MCF 10A (cell line): Measurements from ENCODE around the gene PDZRN3. TPM values are rescaled to one million over a fixed set of nuclear protein-coding genes. Genes with fewer than 3 reads are reported as not detected.

ENCODE experiments used
- BruUV-seq: library from RNA; stranded (reverse); fragments of 400-500 nt; replicated peaks from 2 replicates; lab custom pipeline; 2021; lab: Mats Ljungman, UMichigan
- CTCF ChIA-PET: fragments of 300-600 bp; sonication (Branson Sonifier 250); formaldehyde crosslinking; extraction: SDS; loops from one replicate; lab custom pipeline; 2021; ENCODE audit warnings: antibody characterized with exemption, inconsistent platforms; lab: Yijun Ruan, JAX
- POLR2A ChIA-PET: fragments of 300-600, 350-650 bp; sonication (Branson Sonifier 250); formaldehyde crosslinking; extraction: SDS; loops from one replicate; lab custom pipeline; 2020; ENCODE audit warnings: antibody characterized with exemption, inconsistent platforms; lab: Yijun Ruan, JAX
- DNase-seq: peaks from one replicate; pipeline ENCODE4 v3.0.0-alpha.2; 2018; ENCODE audit not compliant: unreplicated experiment
- H3K27ac Mint-ChIP-seq: one replicate; pipeline ENCODE4 v1.8.0; 2022; ENCODE audit warnings: mild to moderate bottlenecking, low read depth, mixed read lengths; ENCODE audit not compliant: unreplicated experiment
- H3K27me3 Mint-ChIP-seq: one replicate; pipeline ENCODE4 v1.8.0; 2022; ENCODE audit warnings: mixed read lengths; ENCODE audit not compliant: insufficient read depth, unreplicated experiment
- H3K36me3 Mint-ChIP-seq: one replicate; pipeline ENCODE4 v1.8.0; 2022; ENCODE audit warnings: mild to moderate bottlenecking, moderate library complexity, mixed read lengths; ENCODE audit not compliant: insufficient read depth, unreplicated experiment
- H3K4me1 Mint-ChIP-seq: one replicate; pipeline ENCODE4 v1.8.0; 2022; ENCODE audit warnings: mixed read lengths; ENCODE audit not compliant: insufficient read depth, unreplicated experiment
- H3K4me3 Mint-ChIP-seq: one replicate; pipeline ENCODE4 v1.8.0; 2022; ENCODE audit warnings: mild to moderate bottlenecking, moderate library complexity, mixed read lengths; ENCODE audit not compliant: unreplicated experiment
- H3K9me3 Mint-ChIP-seq: one replicate; pipeline ENCODE4 v1.8.0; 2022; ENCODE audit warnings: mixed read lengths; ENCODE audit not compliant: unreplicated experiment
- CTCF ChIP-seq: fragments of 200-600 bp; IDR thresholded peaks from one replicate; pipeline ENCODE4 v1.8.0; 2022; ENCODE audit warnings: antibody characterized with exemption, mild to moderate bottlenecking; ENCODE audit not compliant: unreplicated experiment
- intact Hi-C: fragments of 100-400 bp; cut with micrococcal nuclease; formaldehyde crosslinking; loops from 2 replicates; pipeline ENCODE4 v1.14.1; 2022
- total RNA-seq: library from RNA; stranded (reverse); gene quantifications from 2 replicates; pipeline ENCODE4 v1.2.3, GENCODE V29; 2022

Gene PDZRN3
- total RNA-seq, 1 experiment from 2014 or later: not detected

GRCh38 chr3:73548436-73548835 is 76.3 kb downstream of the PDZRN3 start:
- no peak for TF ChIP-seq CTCF
- BruUV-seq: no TSS peak
- POLR2A ChIA-PET: interaction anchor here (0.7 to 1.0 kb wide), 2 partner anchors 8 to 257 kb away, joined by 3 to 5 read pairs; no protein-coding TSS in a partner anchor
- DNase-seq: no peak
- H3K27me3 Mint-ChIP-seq: no peaks in the 10 kb centered on the region
- H3K4me1 Mint-ChIP-seq: peaks cover 12% of the 10 kb centered on the region
- intact Hi-C loops: no loop called here
- H3K4me3 Mint-ChIP-seq: no peak overlapping the region
- H3K9me3 Mint-ChIP-seq: no peaks in the 10 kb centered on the region
- H3K36me3 Mint-ChIP-seq: peaks cover 5% of the 10 kb centered on the region
- CTCF ChIA-PET: interaction anchor here (0.7 to 1.6 kb wide), 3 partner anchors 23 to 46 kb away, joined by 3 to 15 read pairs (median 5); no protein-coding TSS in a partner anchor
- H3K27ac Mint-ChIP-seq: no peak overlapping the region

- POLR2A ChIA-PET: interaction anchor here (1.0 kb wide), 2 partner anchors 9 to 15 kb away, joined by 3 to 4 read pairs; no protein-coding TSS in a partner anchor
- intact Hi-C loops: no loop called here
- Mint-ChIP-seq H3K27me3 (no peaks in the 10 kb centered on the region), H3K27ac (no peak overlapping the region), H3K36me3 (peaks cover 5% of the 10 kb centered on the region), H3K9me3 (no peaks in the 10 kb centered on the region), H3K4me1 (peaks cover 12% of the 10 kb centered on the region), H3K4me3 (no peak overlapping the region)
- CTCF ChIA-PET: interaction anchor here (0.5 to 1.6 kb wide), 5 partner anchors 40 to 347 kb away, joined by 3 to 15 read pairs (median 5); no protein-coding TSS in a partner anchor
- BruUV-seq: no TSS peak
- DNase-seq: peak; percentile 9
- TF ChIP-seq CTCF: no peak
These were observed 77.1 kb downstream of the PDZRN3 start for GRCh38 chr3:73547427-73548248.

- no peaks in the 10 kb centered on the region for H3K27me3 Mint-ChIP-seq
These were observed 77.8 kb downstream of the PDZRN3 start for GRCh38 chr3:73546961-73547360.

More at GRCh38 chr3:73546961-73547360, 77.8 kb downstream of the PDZRN3 start:
- ChIA-PET CTCF (interaction anchor here (0.5 to 1.6 kb wide), 6 partner anchors 39 to 347 kb away, joined by 3 to 15 read pairs (median 3); no protein-coding TSS in a partner anchor), POLR2A (interaction anchor here (1.0 kb wide), 1 partner anchor 16 kb away, joined by 4 read pairs; no protein-coding TSS in a partner anchor)
- no peak overlapping the region for H3K27ac Mint-ChIP-seq
- DNase-seq: peak; percentile 9
- intact Hi-C loops: no loop called here
- BruUV-seq: no TSS peak
- H3K4me3 Mint-ChIP-seq: no peak overlapping the region
- no peaks in the 10 kb centered on the region for H3K9me3 Mint-ChIP-seq
- peaks cover 5% of the 10 kb centered on the region for H3K36me3 Mint-ChIP-seq
- TF ChIP-seq CTCF: no peak
- peaks cover 12% of the 10 kb centered on the region for H3K4me1 Mint-ChIP-seq
